CD4-positive, alpha-beta T cell treated with Interleukin-6 at 100 ng/mL for 8 hours (primary cell): ENCODE results near the gene ITGB3.
"Not testable (repeated sequence)": the region's sequence is repeated elsewhere in the genome, so short reads cannot be mapped to it uniquely, and the experiment has no call there.

Experiments
- DNase-seq: peaks from one replicate; pipeline ENCODE4 v3.0.0-alpha.2; 2020; ENCODE audit warnings: mixed read lengths, low spot score

ITGB3 gene

DNA sequence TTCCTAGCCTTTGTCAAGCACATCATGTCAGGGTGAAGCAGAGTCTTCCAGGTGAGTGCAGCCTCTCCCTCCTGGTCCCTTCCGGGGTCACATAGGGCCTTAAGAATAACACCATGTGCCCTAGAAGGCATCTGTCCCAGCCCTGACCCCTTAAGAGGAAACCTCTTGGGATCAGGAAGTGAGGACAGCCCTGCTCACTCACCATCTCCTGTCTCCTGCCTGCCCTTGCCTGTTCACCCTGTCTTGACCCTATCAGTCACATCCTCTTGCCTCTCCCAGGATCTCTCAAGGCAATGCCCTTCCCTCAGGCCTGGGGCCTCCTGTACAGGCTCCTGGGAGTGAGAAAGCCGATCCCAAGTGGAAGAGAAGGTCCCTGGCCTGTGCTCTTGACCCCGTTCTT, 30.6 kb upstream of the ITGB3 start:
- no peak for DNase-seq

GRCh38 chr17:47223460-47223859, 30.2 kb upstream of the ITGB3 start:
- no peak for DNase-seq

DNA sequence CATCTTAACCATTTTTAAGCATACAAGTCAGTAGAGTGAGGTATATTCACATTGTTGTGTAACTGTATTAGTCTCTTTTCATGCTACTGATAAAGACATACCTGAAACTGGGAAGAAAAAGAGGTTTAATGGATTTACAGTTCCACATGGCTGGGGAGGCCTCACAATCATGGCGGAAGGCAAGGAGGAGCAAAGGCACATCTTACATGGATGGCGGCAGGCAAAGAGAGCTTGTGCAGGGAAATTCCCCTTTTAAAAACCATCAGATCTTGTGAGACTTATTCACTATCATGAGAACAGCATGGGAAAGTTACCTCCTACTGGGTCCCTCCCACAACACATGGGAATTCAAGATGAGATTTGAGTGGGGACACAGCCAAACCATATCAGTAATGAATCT, 29.6 kb upstream of the ITGB3 start:
- not testable (repeated sequence) for DNase-seq

GRCh38 chr17:47224966-47225365, 28.7 kb upstream of the ITGB3 start:
- DNase-seq, result no peak

DNA sequence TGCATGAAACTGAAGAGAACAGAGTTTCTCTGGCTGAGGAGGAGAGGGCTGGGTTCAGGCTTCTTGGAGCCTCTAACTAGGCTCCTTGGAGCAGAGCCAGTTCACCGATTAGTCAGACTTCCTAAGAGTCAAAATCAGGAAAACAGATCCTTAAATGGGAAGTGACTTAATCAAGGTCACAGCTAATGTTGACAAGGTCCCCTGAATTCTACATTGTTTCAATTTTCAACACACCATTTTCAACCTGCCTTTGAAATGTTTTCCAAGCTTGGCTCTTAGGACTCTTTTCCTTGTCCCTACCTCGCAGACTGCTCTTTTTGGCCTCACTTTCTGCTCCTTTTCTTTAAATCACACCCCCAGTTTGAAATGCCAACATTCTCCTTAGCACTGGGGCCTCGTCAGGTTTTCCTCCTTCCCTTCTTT, 28.2 kb upstream of the ITGB3 start:
- DNase-seq, result no peak

- DNase-seq, result no peak
Observed at GRCh38 chr17:47225911-47226688, 27.5 kb upstream of the ITGB3 start.

GRCh38 chr17:47227862-47228261, 25.8 kb upstream of the ITGB3 start:
- DNase-seq, result no peak

- peak; percentile 70 for DNase-seq
Observed at GRCh38 chr17:47229535-47230443, 23.8 kb upstream of the ITGB3 start.

DNA sequence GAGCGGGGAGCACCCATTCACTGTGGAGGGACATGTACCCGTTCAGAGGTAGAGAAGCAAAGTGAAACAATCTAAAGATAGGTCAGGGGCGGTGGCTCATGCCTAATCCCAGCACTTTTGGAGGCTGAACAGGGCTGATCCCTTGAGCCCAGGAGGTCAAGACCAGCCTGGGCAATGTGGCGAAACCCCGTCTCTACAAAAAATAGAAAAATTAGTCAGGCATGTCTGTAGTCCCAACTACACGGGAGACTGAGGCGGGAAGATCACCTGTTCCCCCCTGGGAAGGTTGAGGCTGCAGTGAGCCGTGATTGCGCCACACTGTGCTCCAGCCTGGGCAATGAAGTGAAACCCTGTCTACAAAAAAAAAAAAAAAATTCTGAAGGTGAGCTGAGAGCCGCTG, 22.8 kb upstream of the ITGB3 start:
- DNase-seq, result no peak

DNA sequence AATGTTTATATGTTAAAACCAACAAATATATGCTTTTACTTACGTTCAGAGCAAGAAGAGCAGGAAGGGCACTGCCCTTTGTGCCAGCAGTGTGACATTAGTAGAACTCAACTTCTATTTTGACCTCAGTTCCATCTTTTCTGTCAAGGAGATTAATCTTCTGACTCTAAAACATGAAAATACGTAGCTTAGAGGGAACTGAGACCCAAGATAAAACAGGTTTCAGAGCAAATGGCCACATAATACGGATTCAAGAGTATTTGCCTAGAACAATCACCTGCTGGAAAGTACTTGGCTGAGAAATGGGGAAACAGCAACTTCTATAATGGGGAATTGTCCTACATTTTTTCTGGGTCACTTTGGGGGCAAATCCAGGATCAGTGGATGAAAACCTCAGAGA, 22.3 kb upstream of the ITGB3 start:
- no peak for DNase-seq

- DNase-seq, result no peak
Observed at GRCh38 chr17:47231866-47232265, 21.8 kb upstream of the ITGB3 start.

- no peak for DNase-seq
Observed at GRCh38 chr17:47232465-47232864, 21.2 kb upstream of the ITGB3 start.

DNA sequence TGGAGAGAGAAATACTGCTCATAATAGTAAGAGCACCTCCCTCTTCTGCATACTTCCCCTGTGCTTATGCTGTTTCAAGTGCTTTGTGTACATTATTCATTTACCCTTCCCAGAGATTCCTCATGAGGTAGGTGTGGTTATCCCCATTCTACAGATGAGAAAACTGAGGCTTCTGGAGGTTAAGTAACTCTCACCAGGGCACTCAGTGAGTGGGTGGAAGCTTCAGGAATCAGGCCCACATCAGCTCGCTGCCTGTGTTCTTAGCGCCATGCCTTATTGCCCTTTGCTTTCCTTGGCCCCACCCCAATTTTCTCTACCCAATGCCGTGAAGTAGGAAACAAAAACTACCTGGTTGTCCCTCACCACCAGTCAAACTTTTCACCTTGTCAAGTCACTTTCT, 18.1 kb upstream of the ITGB3 start:
- DNase-seq, result no peak

DNA sequence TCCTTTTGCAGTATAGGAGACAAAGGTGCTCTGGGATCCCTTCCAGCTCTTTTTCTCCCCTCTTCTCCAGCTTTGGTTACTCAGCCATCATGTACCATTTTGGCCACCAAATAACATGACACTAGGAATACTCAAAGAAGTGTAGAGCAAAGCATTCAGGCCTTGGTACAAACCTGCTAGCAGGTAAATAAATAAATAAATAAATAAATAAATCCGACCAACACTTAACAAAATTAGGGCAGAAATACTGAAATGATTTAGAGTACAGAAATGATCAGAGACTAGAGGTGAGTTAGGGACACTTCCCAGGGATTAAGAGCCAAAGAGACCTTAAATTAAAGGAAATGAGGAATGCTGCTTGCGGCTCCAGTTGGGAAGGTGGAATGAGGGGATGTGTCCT, 17.7 kb upstream of the ITGB3 start:
- DNase-seq, result no peak

- no peak for DNase-seq
Observed at GRCh38 chr17:47237841-47238240, 15.8 kb upstream of the ITGB3 start.

DNA sequence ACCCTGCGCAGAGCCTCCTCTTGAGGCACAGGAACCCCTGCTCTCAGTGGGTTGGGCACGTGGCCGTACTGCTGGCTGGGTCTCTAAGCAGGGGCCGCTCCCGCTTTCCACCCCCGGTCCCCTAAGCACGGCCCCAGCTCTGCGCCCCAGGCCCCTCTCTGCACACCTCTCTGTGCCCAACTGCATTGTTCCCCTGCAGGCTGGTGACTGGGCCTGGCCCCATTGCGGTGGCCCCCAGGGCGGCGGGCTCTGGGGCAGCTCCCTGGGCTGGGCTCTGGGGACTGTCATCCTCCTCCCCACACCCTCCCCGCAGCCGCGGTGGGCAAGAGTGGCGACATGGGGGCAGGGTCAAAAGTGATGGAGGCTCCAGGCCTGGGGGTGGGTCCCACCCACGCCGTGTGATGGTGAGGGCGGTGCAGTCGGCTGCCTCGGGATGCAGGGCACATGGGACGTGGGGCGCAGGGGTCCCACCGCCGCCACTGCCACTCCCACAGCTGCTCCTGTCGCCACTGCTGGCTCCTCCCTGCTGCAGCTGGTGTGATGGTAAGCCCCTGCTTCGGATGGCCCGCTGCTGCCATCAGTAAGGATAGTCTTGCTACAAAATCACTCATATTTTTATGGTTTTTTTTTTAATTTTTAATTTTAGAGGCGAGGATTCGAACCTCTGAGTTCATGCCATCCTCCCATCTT, 15.2 kb upstream of the ITGB3 start:
- no peak for DNase-seq

DNA sequence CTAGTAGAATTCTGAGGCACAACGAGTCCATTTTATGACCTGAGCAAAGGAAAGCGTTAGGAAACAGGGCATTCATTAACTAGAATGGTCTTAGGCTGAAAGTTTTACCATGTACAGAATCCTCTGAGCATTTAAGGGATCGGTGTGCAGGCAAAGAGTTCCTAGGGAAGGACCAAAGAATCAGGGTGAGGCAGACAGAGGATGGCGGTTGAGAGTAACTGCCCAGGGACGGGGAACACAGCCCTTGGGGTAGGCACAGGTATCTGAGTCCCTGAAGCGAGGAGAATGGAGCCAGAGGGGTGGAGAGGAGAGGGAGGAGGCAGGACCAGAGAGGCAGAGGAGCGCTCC, 14.0 kb upstream of the ITGB3 start:
- no peak for DNase-seq

GRCh38 chr17:47239967-47240651, 13.5 kb upstream of the ITGB3 start:
- no peak for DNase-seq

- DNase-seq, result no peak
Observed at GRCh38 chr17:47240806-47241205, 12.8 kb upstream of the ITGB3 start.

DNA sequence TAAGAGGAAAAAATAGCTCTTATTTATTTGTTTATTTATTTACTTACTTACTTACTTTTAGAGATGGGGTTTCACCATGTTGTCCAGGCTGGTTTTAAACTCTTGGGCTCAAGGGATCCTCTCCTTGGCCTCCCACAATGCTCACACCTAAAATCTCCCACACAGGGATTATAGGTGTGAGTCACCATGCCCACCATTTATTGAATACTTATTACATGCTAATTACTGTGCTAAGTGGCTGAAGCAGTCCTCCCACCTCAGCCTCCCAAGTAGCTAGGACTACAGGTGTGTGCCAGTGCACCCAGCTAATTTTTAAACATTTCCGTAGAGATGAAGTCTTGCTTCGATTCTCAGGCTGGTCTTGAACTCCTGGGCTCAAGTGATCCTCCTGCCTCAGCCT, 11.0 kb upstream of the ITGB3 start:
- no peak for DNase-seq

DNA sequence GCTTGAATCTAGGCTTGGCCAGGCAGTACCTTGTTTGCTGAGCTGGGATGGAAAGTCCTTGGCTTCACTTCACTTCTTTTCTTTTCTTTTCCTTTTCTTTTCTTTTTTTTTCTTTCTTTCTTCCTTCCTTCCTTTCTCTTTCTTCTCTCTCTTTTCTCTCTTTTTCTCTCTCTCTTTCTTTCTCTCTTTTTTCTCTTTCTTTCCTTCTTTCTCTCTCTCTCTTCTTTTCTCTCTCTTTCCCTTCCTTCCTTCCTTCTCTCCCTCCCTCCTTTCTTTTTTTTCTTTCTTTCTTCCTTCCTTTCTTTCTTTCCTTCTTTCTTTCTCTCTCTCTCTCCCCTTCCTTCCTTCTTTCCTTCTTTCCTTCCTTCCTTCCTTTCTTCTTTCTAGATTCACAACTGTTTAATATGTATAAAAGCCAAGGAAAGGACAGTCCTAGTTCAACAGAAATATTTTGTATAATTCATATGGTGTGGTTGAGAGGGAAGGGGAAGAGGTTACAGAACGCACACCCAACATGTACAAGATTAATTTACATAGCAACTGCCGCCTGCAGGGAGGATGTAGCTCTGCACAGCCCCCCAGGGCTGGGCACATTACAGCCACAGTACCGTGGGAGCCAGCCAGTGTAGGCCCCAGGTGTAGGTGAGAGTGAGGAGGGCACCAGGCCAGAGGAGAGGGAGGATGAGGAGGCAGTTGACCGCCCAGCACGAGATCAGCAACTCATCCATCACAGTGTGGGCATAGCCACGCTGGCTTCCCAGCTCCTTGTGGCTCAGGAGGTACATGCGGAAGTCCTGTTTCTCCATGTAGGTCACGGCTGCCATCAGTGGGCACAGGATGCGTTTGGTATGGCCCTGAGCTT, 9.7 kb upstream of the ITGB3 start:
- DNase-seq, result no peak
